Mesothelial cell of epicardium (in vitro differentiated cells): ENCODE data around the gene ZC3H18. TPM values are rescaled to one million over a fixed set of nuclear protein-coding genes. Genes with fewer than 3 reads are reported as not detected.
"Not testable (repeated sequence)": the region's sequence is repeated elsewhere in the genome, so short reads cannot be mapped to it uniquely, and the experiment has no call there.

Experiments used
- DNase-seq, 2 experiments: peaks; one replicate each; pipeline ENCODE4 v3.0.0; 2021; ENCODE audit warnings: low spot score in 2 of 2; ENCODE audit not compliant: unreplicated experiment in 2 of 2
- H3K27ac Mint-ChIP-seq: 2 replicates; pipeline ENCODE4 v1.8.0; 2021; ENCODE audit warnings: mixed read lengths
- H3K27me3 Mint-ChIP-seq: 2 replicates; pipeline ENCODE4 v1.8.0; 2021; ENCODE audit warnings: low read depth, mixed read lengths
- H3K36me3 Mint-ChIP-seq: 2 replicates; pipeline ENCODE4 v1.8.0; 2021; ENCODE audit warnings: mixed read lengths
- H3K4me1 Mint-ChIP-seq: 2 replicates; pipeline ENCODE4 v1.8.0; 2021; ENCODE audit warnings: mixed read lengths
- H3K4me3 Mint-ChIP-seq: 2 replicates; pipeline ENCODE4 v1.8.0; 2021; ENCODE audit warnings: mild to moderate bottlenecking, moderate library complexity, mixed read lengths
- H3K9me3 Mint-ChIP-seq: 2 replicates; pipeline ENCODE4 v1.8.0; 2021; ENCODE audit warnings: mixed read lengths
- total RNA-seq: library from RNA; stranded (reverse); gene quantifications from 3 replicates; pipeline ENCODE4 v1.2.1, GENCODE V29; 2021
- TF ChIP-seq, protein P1 (sequence below): fragments of 200-600 bp; sonication (generic); IDR thresholded peaks from one replicate; pipeline ENCODE4 v1.5.0; 2021; ENCODE audit warnings: antibody characterized with exemption; ENCODE audit not compliant: unreplicated experiment

Gene ZC3H18
- total RNA-seq, 1 donor from 2014 or later = 62.2 TPM

DNA sequence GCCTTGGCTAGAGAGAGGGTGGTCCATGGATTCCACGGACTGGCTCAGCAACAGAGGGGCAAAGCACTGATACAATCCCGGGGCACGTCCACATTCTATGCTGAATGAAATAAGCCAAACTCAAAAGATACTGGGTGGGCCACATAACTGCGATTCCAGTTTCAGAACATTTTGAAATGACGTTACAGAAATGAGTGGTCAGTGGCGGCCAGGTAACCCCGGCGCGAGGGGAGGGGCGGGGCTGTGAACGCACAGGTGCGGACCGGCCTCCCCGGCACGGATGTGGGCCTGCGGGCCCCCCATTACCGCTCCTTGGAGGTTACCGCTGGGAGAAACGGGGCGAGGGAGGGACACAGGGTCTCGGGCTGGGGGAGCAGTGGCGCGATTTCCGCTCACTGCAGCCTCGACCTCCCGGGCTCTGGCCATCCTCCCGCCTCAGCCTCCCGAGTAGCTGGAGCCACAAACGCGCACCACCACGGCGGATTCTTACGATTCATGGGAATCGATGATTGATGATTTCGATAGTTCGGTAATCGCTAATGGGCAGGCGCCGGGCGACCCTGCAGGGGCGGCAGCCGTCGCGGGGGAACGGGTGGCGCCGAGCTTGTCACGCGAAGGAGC is 92.1 kb downstream of the ZC3H18 start:
- DNase-seq = no peak

DNA sequence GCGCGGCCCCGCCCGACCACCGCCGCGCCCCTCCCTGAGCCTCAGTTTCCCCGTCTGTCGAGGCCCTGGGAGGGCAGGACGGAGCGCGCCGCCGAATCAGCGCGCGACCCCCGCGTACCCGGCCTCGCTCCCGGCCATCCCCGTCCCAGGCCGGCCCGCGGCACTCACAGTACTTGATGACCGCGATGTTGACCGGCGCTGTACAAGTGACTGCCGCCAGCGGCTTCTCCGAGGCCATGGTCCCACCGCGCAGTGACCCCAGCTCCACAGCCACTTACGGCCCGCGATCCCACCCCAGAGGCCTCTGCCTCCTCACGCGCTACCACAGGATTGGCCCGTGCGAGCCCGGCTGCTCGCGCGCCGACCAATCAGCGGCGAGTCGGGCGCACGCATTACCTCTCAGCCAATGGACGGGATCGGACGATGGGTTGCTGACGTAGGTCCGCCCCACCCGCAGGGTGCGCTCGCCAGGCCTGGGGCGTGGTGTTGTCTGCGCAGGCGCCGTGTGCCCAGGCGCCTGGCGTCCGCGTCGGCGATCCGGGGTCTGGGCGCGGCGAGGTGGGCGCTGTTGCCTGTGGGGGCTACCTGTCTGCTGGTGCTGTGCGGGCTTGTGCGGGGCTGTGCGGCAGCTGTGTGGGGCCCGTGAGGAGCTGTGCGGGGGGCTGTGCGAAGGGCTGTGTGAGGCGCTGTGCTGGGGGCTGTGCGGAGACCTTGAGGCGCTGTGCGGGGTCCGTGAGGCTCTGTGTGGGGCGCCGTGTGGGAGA is 92.8 kb downstream of the ZC3H18 start, which contains the start of gene MVD:
Gene MVD, minus strand, starts transcription at position 249 of the 764 bp plus-strand sequence. Its CDS starts 11 bp downstream, at position 238.
- Mint-ChIP-seq H3K36me3 (peaks cover 4% of the 10 kb centered on the region), H3K27me3 (no peaks in the 10 kb centered on the region), H3K4me1 (peaks cover 17% of the 10 kb centered on the region), H3K4me3 (peak within 1 kb of the TSS; percentile 85), H3K27ac (peak within 1 kb of the TSS; percentile 96), H3K9me3 (no peaks in the 10 kb centered on the region)
- peak; percentile 94 to 96 for DNase-seq
- TF ChIP-seq, protein P1, sequence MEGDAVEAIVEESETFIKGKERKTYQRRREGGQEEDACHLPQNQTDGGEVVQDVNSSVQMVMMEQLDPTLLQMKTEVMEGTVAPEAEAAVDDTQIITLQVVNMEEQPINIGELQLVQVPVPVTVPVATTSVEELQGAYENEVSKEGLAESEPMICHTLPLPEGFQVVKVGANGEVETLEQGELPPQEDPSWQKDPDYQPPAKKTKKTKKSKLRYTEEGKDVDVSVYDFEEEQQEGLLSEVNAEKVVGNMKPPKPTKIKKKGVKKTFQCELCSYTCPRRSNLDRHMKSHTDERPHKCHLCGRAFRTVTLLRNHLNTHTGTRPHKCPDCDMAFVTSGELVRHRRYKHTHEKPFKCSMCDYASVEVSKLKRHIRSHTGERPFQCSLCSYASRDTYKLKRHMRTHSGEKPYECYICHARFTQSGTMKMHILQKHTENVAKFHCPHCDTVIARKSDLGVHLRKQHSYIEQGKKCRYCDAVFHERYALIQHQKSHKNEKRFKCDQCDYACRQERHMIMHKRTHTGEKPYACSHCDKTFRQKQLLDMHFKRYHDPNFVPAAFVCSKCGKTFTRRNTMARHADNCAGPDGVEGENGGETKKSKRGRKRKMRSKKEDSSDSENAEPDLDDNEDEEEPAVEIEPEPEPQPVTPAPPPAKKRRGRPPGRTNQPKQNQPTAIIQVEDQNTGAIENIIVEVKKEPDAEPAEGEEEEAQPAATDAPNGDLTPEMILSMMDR = no peak

More for the DNA sequence above, 92.1 kb downstream of the ZC3H18 start:
- no peaks in the 10 kb centered on the region for H3K27me3 Mint-ChIP-seq
- peaks cover 17% of the 10 kb centered on the region for H3K4me1 Mint-ChIP-seq
- peaks cover 2% of the 10 kb centered on the region for H3K36me3 Mint-ChIP-seq
- peak overlapping the region; percentile 86 for H3K27ac Mint-ChIP-seq
- H3K9me3 Mint-ChIP-seq = no peaks in the 10 kb centered on the region
- peak overlapping the region; percentile 85 for H3K4me3 Mint-ChIP-seq
- TF ChIP-seq, protein P1 = no peak

GRCh38 chr16:88665148-88665547 is 94.9 kb downstream of the ZC3H18 start:
- H3K9me3 Mint-ChIP-seq = no peaks in the 10 kb centered on the region
- DNase-seq = no peak
- peaks cover 17% of the 10 kb centered on the region for H3K4me1 Mint-ChIP-seq
- TF ChIP-seq, protein P1 = no peak
- H3K36me3 Mint-ChIP-seq = peaks cover 4% of the 10 kb centered on the region
- no peak overlapping the region for H3K27ac Mint-ChIP-seq
- peak overlapping the region; percentile 44 for H3K4me3 Mint-ChIP-seq
- no peaks in the 10 kb centered on the region for H3K27me3 Mint-ChIP-seq

DNA sequence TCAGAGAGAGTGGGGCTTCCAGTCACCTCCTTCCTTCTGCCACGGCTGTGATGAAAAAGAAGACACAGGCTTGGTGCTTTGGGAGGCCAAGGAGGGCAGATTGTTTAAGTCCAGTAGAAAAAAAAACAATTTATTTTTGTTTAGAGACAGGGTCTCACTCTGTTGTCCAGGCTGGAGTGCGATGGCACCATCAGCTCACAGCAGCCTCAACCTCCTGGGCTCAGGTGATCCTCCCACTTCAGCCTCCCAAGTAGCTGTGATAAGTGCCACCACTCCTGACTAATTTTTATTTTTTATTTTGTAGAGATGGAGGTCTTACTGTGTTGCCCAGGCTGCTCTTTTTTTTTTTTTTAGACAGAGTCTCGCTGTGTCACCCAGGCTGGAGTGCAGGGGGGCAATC is 95.4 kb downstream of the ZC3H18 start:
- Mint-ChIP-seq H3K9me3 (no peaks in the 10 kb centered on the region), H3K4me3 (no peak overlapping the region), H3K27ac (no peak overlapping the region), H3K4me1 (peaks cover 17% of the 10 kb centered on the region), H3K36me3 (peaks cover 4% of the 10 kb centered on the region), H3K27me3 (no peaks in the 10 kb centered on the region)
- TF ChIP-seq, protein P1 = no peak
- no peak for DNase-seq

DNA sequence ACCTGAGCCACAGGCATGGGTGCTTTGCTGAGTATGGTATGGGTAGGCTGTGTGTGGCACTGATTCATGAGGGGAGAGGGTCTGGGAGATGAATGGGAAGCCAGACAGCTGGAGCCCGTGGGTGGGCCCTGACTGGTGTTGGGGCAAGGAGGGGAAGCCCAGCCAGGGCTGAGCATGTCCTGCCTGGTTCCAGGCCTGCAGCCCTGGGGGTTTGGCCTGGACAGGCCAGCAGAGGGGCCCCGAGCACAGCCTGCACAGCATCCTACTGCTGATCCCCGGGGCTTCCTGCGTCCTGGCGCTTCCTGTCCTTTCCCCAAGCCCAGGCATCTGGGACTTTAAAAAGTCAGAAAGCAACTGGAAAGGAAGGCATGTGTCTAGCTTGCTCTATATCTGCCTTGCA is 97.3 kb downstream of the ZC3H18 start:
- peaks cover 7% of the 10 kb centered on the region for H3K4me1 Mint-ChIP-seq
- no peaks in the 10 kb centered on the region for H3K9me3 Mint-ChIP-seq
- no peaks in the 10 kb centered on the region for H3K27me3 Mint-ChIP-seq
- H3K27ac Mint-ChIP-seq = peak overlapping the region; percentile 64
- H3K4me3 Mint-ChIP-seq = no peak overlapping the region
- no peak for DNase-seq
- TF ChIP-seq, protein P1 = no peak
- peaks cover 4% of the 10 kb centered on the region for H3K36me3 Mint-ChIP-seq

GRCh38 chr16:88669493-88669892 is 99.3 kb downstream of the ZC3H18 start:
- not testable (repeated sequence) for H3K4me1 Mint-ChIP-seq, H3K27me3 Mint-ChIP-seq, H3K27ac Mint-ChIP-seq, DNase-seq, H3K9me3 Mint-ChIP-seq, H3K4me3 Mint-ChIP-seq, H3K36me3 Mint-ChIP-seq
